Endothelial cell (in vitro differentiated cells): ENCODE data around the gene IL1RL1. TPM values are rescaled to one million over a fixed set of nuclear protein-coding genes. Genes with fewer than 3 reads are reported as not detected.

Experiments used
- DNase-seq: peaks from one replicate; pipeline ENCODE4 v3.0.0; 2021; ENCODE audit warnings: low spot score
- H3K27ac Mint-ChIP-seq: one replicate; pipeline ENCODE4 v1.8.0; 2021; ENCODE audit warnings: mixed read lengths, inconsistent platforms; ENCODE audit not compliant: unreplicated experiment
- H3K27me3 Mint-ChIP-seq: one replicate; pipeline ENCODE4 v1.8.0; 2021; ENCODE audit warnings: mild to moderate bottlenecking, moderate library complexity, mixed read lengths, inconsistent platforms; ENCODE audit not compliant: unreplicated experiment
- H3K36me3 Mint-ChIP-seq: one replicate; pipeline ENCODE4 v1.8.0; 2021; ENCODE audit warnings: mild to moderate bottlenecking, low read depth, mixed read lengths, inconsistent platforms; ENCODE audit not compliant: unreplicated experiment
- H3K4me1 Mint-ChIP-seq: one replicate; pipeline ENCODE4 v1.8.0; 2021; ENCODE audit warnings: mild to moderate bottlenecking, mixed read lengths, inconsistent platforms; ENCODE audit not compliant: unreplicated experiment
- H3K4me3 Mint-ChIP-seq: one replicate; pipeline ENCODE4 v1.8.0; 2021; ENCODE audit warnings: mild to moderate bottlenecking, mixed read lengths, inconsistent platforms; ENCODE audit not compliant: unreplicated experiment
- H3K9me3 Mint-ChIP-seq: one replicate; pipeline ENCODE4 v1.8.0; 2021; ENCODE audit warnings: mixed read lengths, inconsistent platforms; ENCODE audit not compliant: unreplicated experiment
- total RNA-seq: library from RNA; stranded (reverse); fragmentation: NEBNext Ultra II Directional; extraction: Animal tissue kit (Norgen Biotek cat#: 25700); gene quantifications from one replicate; pipeline ENCODE4 v1.2.1, GENCODE V29; 2021; ENCODE audit not compliant: unreplicated experiment
- TF ChIP-seq, protein P1 (sequence below): fragments of 200-600 bp; sonication (generic); IDR thresholded peaks from one replicate; pipeline ENCODE4 v1.5.0; 2021; ENCODE audit warnings: antibody characterized with exemption; ENCODE audit not compliant: unreplicated experiment

Gene IL1RL1
- total RNA-seq, 1 donor from 2014 or later = 0.10 TPM

DNA sequence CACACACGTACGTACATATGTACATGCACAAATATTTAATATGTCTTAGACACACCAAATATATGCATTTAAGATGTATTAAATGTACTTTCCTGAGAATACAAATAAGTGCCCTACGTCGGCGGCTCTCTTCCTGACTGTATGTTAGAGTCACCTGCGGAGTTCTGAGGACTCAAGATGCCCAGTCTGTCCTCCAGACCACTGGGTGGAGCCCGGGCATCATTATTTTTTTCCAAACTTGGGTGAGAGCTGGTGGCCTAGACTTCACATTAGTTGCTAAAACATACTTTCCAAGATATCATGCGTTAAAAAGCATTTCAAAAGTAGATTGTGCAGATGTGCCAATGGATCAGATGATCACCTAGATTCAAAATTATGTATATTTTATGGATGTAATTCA, 47.1 kb downstream of the IL1RL1 start:
- Mint-ChIP-seq H3K4me3 (no peak overlapping the region), H3K27ac (no peak overlapping the region), H3K27me3 (peaks cover 1% of the 10 kb centered on the region), H3K9me3 (no peaks in the 10 kb centered on the region), H3K36me3 (no peaks in the 10 kb centered on the region), H3K4me1 (no peaks in the 10 kb centered on the region)
- TF ChIP-seq, protein P1, sequence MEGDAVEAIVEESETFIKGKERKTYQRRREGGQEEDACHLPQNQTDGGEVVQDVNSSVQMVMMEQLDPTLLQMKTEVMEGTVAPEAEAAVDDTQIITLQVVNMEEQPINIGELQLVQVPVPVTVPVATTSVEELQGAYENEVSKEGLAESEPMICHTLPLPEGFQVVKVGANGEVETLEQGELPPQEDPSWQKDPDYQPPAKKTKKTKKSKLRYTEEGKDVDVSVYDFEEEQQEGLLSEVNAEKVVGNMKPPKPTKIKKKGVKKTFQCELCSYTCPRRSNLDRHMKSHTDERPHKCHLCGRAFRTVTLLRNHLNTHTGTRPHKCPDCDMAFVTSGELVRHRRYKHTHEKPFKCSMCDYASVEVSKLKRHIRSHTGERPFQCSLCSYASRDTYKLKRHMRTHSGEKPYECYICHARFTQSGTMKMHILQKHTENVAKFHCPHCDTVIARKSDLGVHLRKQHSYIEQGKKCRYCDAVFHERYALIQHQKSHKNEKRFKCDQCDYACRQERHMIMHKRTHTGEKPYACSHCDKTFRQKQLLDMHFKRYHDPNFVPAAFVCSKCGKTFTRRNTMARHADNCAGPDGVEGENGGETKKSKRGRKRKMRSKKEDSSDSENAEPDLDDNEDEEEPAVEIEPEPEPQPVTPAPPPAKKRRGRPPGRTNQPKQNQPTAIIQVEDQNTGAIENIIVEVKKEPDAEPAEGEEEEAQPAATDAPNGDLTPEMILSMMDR = no peak
- DNase-seq = no peak

DNA sequence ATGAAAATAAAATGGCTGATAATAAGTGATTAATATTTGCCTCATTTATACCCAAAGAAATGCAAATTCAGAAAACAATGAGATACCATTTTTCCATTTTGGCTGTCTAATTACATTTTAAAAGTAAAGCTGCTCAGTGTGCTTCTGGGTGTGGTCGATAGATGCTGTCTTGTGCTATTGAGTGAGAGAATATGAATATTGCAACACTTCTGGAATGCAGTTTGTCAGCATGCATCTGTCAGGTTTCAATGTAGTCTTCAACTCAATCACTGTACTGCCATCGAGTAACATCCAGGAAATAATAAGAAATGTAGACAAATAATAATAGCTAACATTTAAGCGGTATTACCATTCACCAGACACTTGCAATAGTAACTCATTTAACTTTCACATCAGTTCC, 48.2 kb downstream of the IL1RL1 start:
- DNase-seq = no peak
- H3K4me1 Mint-ChIP-seq = no peaks in the 10 kb centered on the region
- peaks cover 1% of the 10 kb centered on the region for H3K9me3 Mint-ChIP-seq
- TF ChIP-seq, protein P1 = no peak
- H3K27me3 Mint-ChIP-seq = peaks cover 1% of the 10 kb centered on the region
- no peak overlapping the region for H3K27ac Mint-ChIP-seq
- H3K36me3 Mint-ChIP-seq = peaks cover 1% of the 10 kb centered on the region
- H3K4me3 Mint-ChIP-seq = no peak overlapping the region

DNA sequence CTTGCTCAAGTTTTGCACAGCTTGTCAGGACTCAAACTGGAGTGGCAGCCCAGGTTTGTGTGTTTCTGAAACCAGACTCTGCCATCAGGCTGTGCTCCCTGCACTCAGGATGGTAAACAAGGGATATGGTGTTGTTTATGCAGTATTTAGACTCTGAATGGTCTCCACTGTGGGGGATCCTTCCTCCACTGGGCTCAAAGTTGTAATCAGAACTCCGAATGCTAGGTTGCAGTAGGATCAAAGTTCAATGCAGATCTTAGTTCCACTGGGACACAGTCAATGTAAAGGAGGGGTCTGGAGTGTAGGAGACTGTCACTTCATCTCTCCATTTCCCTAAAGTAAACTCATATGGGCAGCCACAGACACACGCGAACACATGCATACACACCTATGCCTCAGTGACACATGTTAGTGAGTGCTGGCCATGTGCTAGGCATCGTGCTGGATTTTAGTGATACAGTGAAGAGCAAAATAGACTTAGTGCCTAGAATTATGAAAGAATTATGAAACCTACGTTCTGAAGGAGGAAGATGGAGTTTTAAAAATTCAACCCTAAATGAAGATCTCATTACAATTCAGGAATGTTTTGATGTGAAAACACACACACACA, 50.4 kb downstream of the IL1RL1 start:
- Mint-ChIP-seq H3K4me1 (no peaks in the 10 kb centered on the region), H3K9me3 (peaks cover 14% of the 10 kb centered on the region), H3K27ac (no peak overlapping the region), H3K36me3 (peaks cover 14% of the 10 kb centered on the region), H3K4me3 (no peak overlapping the region), H3K27me3 (peaks cover 1% of the 10 kb centered on the region)
- DNase-seq = no peak
- TF ChIP-seq, protein P1 = no peak

DNA sequence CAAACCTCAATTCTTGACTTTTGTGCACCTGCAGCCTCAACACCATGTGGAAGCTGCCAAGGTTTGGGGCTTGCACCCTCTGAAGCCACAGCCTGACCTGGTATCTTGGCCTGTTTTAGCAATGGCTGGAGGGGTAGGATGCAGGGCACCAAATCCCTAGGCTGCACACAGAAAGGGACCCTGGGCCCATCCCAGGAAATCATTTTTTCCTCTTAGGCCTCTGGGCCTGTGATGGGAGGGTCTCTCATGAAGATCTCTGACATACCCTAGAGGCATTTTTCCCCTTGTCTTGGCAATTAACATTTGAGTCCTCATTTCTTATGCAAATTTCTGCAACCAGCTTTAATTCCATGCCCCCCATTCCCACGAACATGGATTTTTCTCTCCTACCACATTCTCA, 54.4 kb downstream of the IL1RL1 start:
- no peak overlapping the region for H3K27ac Mint-ChIP-seq
- DNase-seq = no peak
- no peaks in the 10 kb centered on the region for H3K4me1 Mint-ChIP-seq
- TF ChIP-seq, protein P1 = no peak
- no peak overlapping the region for H3K4me3 Mint-ChIP-seq
- peaks cover 1% of the 10 kb centered on the region for H3K27me3 Mint-ChIP-seq
- H3K9me3 Mint-ChIP-seq = peaks cover 19% of the 10 kb centered on the region
- H3K36me3 Mint-ChIP-seq = peaks cover 17% of the 10 kb centered on the region

DNA sequence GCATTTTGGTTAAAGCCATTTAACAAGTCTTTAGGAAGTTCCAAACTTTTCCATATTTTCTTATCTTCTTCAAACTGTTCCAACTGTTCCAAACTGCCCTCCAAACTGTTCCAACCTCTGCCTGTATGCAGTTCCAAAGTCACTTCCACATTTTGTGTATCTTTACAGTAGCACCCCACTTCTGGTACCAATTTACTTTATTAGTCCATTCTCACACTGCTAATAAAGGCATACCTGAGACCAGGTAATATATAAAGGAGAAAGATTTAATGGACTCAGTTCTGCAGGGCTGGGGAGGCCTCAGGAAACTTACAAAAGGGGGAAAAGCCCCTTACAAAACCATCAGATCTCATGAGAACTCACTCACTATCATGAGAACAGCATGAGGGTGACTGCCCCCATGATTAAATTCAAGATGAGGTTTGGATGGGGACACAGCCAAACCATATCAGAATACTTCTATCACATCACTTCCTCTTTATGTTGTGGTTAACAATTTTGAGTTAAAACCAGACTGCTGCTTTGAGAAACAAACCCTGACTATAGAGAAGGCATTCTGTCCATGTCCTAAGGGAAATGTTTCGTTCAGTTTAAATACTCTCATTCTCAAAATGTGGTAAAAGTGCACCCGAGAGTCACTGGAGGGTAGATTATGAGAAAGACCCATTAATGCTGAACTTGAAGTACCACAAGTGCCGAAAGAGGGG, 55.2 kb downstream of the IL1RL1 start:
- no peaks in the 10 kb centered on the region for H3K4me1 Mint-ChIP-seq
- peaks cover 17% of the 10 kb centered on the region for H3K36me3 Mint-ChIP-seq
- H3K27me3 Mint-ChIP-seq = peaks cover 1% of the 10 kb centered on the region
- H3K9me3 Mint-ChIP-seq = peaks cover 19% of the 10 kb centered on the region
- no peak overlapping the region for H3K4me3 Mint-ChIP-seq
- TF ChIP-seq, protein P1 = no peak
- DNase-seq = no peak
- no peak overlapping the region for H3K27ac Mint-ChIP-seq
